ENCODE measurements around the gene FHDC1.

The FHDC1 gene

GRCh38 chr4:152989554-152989970 lies 53.4 kb downstream of the FHDC1 start:
- Histone ChIP-seq H4K8ac (ENCODE audit: low read depth, low read length) (no peak overlapping the region), H3K36me3 (ENCODE audit: control insufficient read depth, insufficient read depth, low read length) (no peaks in the 10 kb centered on the region), H3K4ac (ENCODE audit: low read depth, low read length) (no peak overlapping the region), H3K79me2 (ENCODE audit: control insufficient read depth, insufficient read depth, low read length) (no peaks in the 10 kb centered on the region), H3K56ac (ENCODE audit: low read length) (no peak overlapping the region), H2BK15ac (replicated peaks; ENCODE audit: low read depth) (no peak overlapping the region), H4K5ac (ENCODE audit: low read length) (no peak overlapping the region), H3K4me3 (ENCODE audit: low read length) (no peak overlapping the region), H3K4me2 (ENCODE audit: low read length) (no peak overlapping the region), H3K9ac (ENCODE audit: low read length) (no peak overlapping the region), H3K18ac (ENCODE audit: low read length) (no peak overlapping the region), H3K27me3 (ENCODE audit: insufficient read depth, low read length, poor library complexity) (no peaks in the 10 kb centered on the region), H2AK5ac (ENCODE audit: low read length) (no peak overlapping the region), H3K4me1 (ENCODE audit: control insufficient read depth, low read depth, low read length) (no peaks in the 10 kb centered on the region), H3K27ac (ENCODE audit: low read depth, low read length) (no peak overlapping the region), H3K79me1 (ENCODE audit: low read length) (no peaks in the 10 kb centered on the region), H3K23ac (ENCODE audit: low read length) (no peak overlapping the region), H2BK5ac (ENCODE audit: low read length) (no peak overlapping the region), H2BK120ac (ENCODE audit: low read depth, low read length) (no peak overlapping the region)
- WGBS (ENCODE audit: extremely low coverage, insufficient coverage, low lambda C conversion rate): no CpG with 5 or more reads among the region's 3 CpGs
- no peak for DNase-seq

GRCh38 chr4:152990471-152991131 lies 54.5 kb downstream of the FHDC1 start:
- Histone ChIP-seq H3K4me1 (ENCODE audit: control insufficient read depth, low read depth, low read length) (no peaks in the 10 kb centered on the region), H3K79me1 (ENCODE audit: low read length) (no peaks in the 10 kb centered on the region), H3K36me3 (ENCODE audit: control insufficient read depth, insufficient read depth, low read length) (no peaks in the 10 kb centered on the region), H2AK5ac (ENCODE audit: low read length) (no peak overlapping the region), H3K23ac (ENCODE audit: low read length) (no peak overlapping the region), H3K9ac (ENCODE audit: low read length) (no peak overlapping the region), H4K8ac (ENCODE audit: low read depth, low read length) (no peak overlapping the region), H2BK120ac (ENCODE audit: low read depth, low read length) (no peak overlapping the region), H2BK5ac (ENCODE audit: low read length) (no peak overlapping the region), H3K27ac (ENCODE audit: low read depth, low read length) (no peak overlapping the region), H3K4me3 (ENCODE audit: low read length) (no peak overlapping the region), H3K79me2 (ENCODE audit: control insufficient read depth, insufficient read depth, low read length) (no peaks in the 10 kb centered on the region), H3K18ac (ENCODE audit: low read length) (no peak overlapping the region), H3K27me3 (ENCODE audit: insufficient read depth, low read length, poor library complexity) (no peaks in the 10 kb centered on the region), H3K56ac (ENCODE audit: low read length) (no peak overlapping the region), H2BK15ac (replicated peaks; ENCODE audit: low read depth) (no peak overlapping the region), H3K4me2 (ENCODE audit: low read length) (no peak overlapping the region), H4K5ac (ENCODE audit: low read length) (no peak overlapping the region), H3K4ac (ENCODE audit: low read depth, low read length) (no peak overlapping the region)
- WGBS (ENCODE audit: extremely low coverage, insufficient coverage, low lambda C conversion rate): no CpG with 5 or more reads among the region's 8 CpGs
- DNase-seq: no peak

GRCh38 chr4:152991398-152991797 lies 55.3 kb downstream of the FHDC1 start:
- Histone ChIP-seq H3K27me3 (ENCODE audit: insufficient read depth, low read length, poor library complexity) (no peaks in the 10 kb centered on the region), H4K5ac (ENCODE audit: low read length) (no peak overlapping the region), H3K23ac (ENCODE audit: low read length) (no peak overlapping the region), H3K79me2 (ENCODE audit: control insufficient read depth, insufficient read depth, low read length) (no peaks in the 10 kb centered on the region), H3K79me1 (ENCODE audit: low read length) (no peaks in the 10 kb centered on the region), H3K4me3 (ENCODE audit: low read length) (no peak overlapping the region), H3K18ac (ENCODE audit: low read length) (no peak overlapping the region), H3K56ac (ENCODE audit: low read length) (no peak overlapping the region), H3K27ac (ENCODE audit: low read depth, low read length) (no peak overlapping the region), H2BK15ac (replicated peaks; ENCODE audit: low read depth) (no peak overlapping the region), H2BK120ac (ENCODE audit: low read depth, low read length) (no peak overlapping the region), H3K9ac (ENCODE audit: low read length) (no peak overlapping the region), H3K4ac (ENCODE audit: low read depth, low read length) (no peak overlapping the region), H2AK5ac (ENCODE audit: low read length) (no peak overlapping the region), H3K4me2 (ENCODE audit: low read length) (no peak overlapping the region), H4K8ac (ENCODE audit: low read depth, low read length) (no peak overlapping the region), H3K36me3 (ENCODE audit: control insufficient read depth, insufficient read depth, low read length) (no peaks in the 10 kb centered on the region), H2BK5ac (ENCODE audit: low read length) (no peak overlapping the region), H3K4me1 (ENCODE audit: control insufficient read depth, low read depth, low read length) (peaks cover 4% of the 10 kb centered on the region)
- no CpG with 5 or more reads among the region's 3 CpGs for WGBS (ENCODE audit: extremely low coverage, insufficient coverage, low lambda C conversion rate)
- no peak for DNase-seq

GRCh38 chr4:152992027-152992426 lies 55.9 kb downstream of the FHDC1 start:
- no peak overlapping the region for H3K18ac ChIP-seq (ENCODE audit: low read length)
- no peak overlapping the region for H3K9ac ChIP-seq (ENCODE audit: low read length)
- H4K5ac ChIP-seq (ENCODE audit: low read length): no peak overlapping the region
- H2BK120ac ChIP-seq (ENCODE audit: low read depth, low read length): no peak overlapping the region
- no CpG with 5 or more reads among the region's 8 CpGs for WGBS (ENCODE audit: extremely low coverage, insufficient coverage, low lambda C conversion rate)
- H3K79me2 ChIP-seq (ENCODE audit: control insufficient read depth, insufficient read depth, low read length): no peaks in the 10 kb centered on the region
- no peaks in the 10 kb centered on the region for H3K36me3 ChIP-seq (ENCODE audit: control insufficient read depth, insufficient read depth, low read length)
- H2BK5ac ChIP-seq (ENCODE audit: low read length): no peak overlapping the region
- H3K79me1 ChIP-seq (ENCODE audit: low read length): no peaks in the 10 kb centered on the region
- peak; percentile 70 for DNase-seq
- no peak overlapping the region for H3K4me3 ChIP-seq (ENCODE audit: low read length)
- H3K27ac ChIP-seq (ENCODE audit: low read depth, low read length): no peak overlapping the region
- no peak overlapping the region for H3K56ac ChIP-seq (ENCODE audit: low read length)
- peaks cover 5% of the 10 kb centered on the region for H3K4me1 ChIP-seq (ENCODE audit: control insufficient read depth, low read depth, low read length)
- no peak overlapping the region for H4K8ac ChIP-seq (ENCODE audit: low read depth, low read length)
- no peak overlapping the region for H3K23ac ChIP-seq (ENCODE audit: low read length)
- no peak overlapping the region for H3K4ac ChIP-seq (ENCODE audit: low read depth, low read length)
- H2AK5ac ChIP-seq (ENCODE audit: low read length): no peak overlapping the region
- no peak overlapping the region for H3K4me2 ChIP-seq (ENCODE audit: low read length)
- H3K27me3 ChIP-seq (ENCODE audit: insufficient read depth, low read length, poor library complexity): no peaks in the 10 kb centered on the region
- H2BK15ac ChIP-seq (replicated peaks; ENCODE audit: low read depth): no peak overlapping the region

GRCh38 chr4:152992466-152992865 lies 56.3 kb downstream of the FHDC1 start:
- H2BK15ac ChIP-seq (replicated peaks; ENCODE audit: low read depth): no peak overlapping the region
- H3K27ac ChIP-seq (ENCODE audit: low read depth, low read length): no peak overlapping the region
- no peak overlapping the region for H3K4me2 ChIP-seq (ENCODE audit: low read length)
- no peak overlapping the region for H2BK120ac ChIP-seq (ENCODE audit: low read depth, low read length)
- no peaks in the 10 kb centered on the region for H3K79me2 ChIP-seq (ENCODE audit: control insufficient read depth, insufficient read depth, low read length)
- DNase-seq: no peak
- no peaks in the 10 kb centered on the region for H3K27me3 ChIP-seq (ENCODE audit: insufficient read depth, low read length, poor library complexity)
- no peak overlapping the region for H2BK5ac ChIP-seq (ENCODE audit: low read length)
- peaks cover 5% of the 10 kb centered on the region for H3K4me1 ChIP-seq (ENCODE audit: control insufficient read depth, low read depth, low read length)
- no peak overlapping the region for H3K4me3 ChIP-seq (ENCODE audit: low read length)
- no peak overlapping the region for H3K4ac ChIP-seq (ENCODE audit: low read depth, low read length)
- no peaks in the 10 kb centered on the region for H3K36me3 ChIP-seq (ENCODE audit: control insufficient read depth, insufficient read depth, low read length)
- H3K79me1 ChIP-seq (ENCODE audit: low read length): no peaks in the 10 kb centered on the region
- no CpG with 5 or more reads among the region's 1 CpG for WGBS (ENCODE audit: extremely low coverage, insufficient coverage, low lambda C conversion rate)
- no peak overlapping the region for H3K18ac ChIP-seq (ENCODE audit: low read length)
- H4K5ac ChIP-seq (ENCODE audit: low read length): no peak overlapping the region
- H4K8ac ChIP-seq (ENCODE audit: low read depth, low read length): no peak overlapping the region
- H3K9ac ChIP-seq (ENCODE audit: low read length): no peak overlapping the region
- no peak overlapping the region for H2AK5ac ChIP-seq (ENCODE audit: low read length)
- no peak overlapping the region for H3K23ac ChIP-seq (ENCODE audit: low read length)
- no peak overlapping the region for H3K56ac ChIP-seq (ENCODE audit: low read length)

GRCh38 chr4:152994038-152994437 lies 57.9 kb downstream of the FHDC1 start:
- Histone ChIP-seq H2BK5ac (ENCODE audit: low read length) (no peak overlapping the region), H3K56ac (ENCODE audit: low read length) (no peak overlapping the region), H3K79me2 (ENCODE audit: control insufficient read depth, insufficient read depth, low read length) (no peaks in the 10 kb centered on the region), H4K8ac (ENCODE audit: low read depth, low read length) (no peak overlapping the region), H3K4me1 (ENCODE audit: control insufficient read depth, low read depth, low read length) (peaks cover 5% of the 10 kb centered on the region), H3K4me2 (ENCODE audit: low read length) (no peak overlapping the region), H3K36me3 (ENCODE audit: control insufficient read depth, insufficient read depth, low read length) (no peaks in the 10 kb centered on the region), H3K79me1 (ENCODE audit: low read length) (no peaks in the 10 kb centered on the region), H3K4me3 (ENCODE audit: low read length) (no peak overlapping the region), H2AK5ac (ENCODE audit: low read length) (no peak overlapping the region), H2BK120ac (ENCODE audit: low read depth, low read length) (no peak overlapping the region), H3K4ac (ENCODE audit: low read depth, low read length) (no peak overlapping the region), H3K23ac (ENCODE audit: low read length) (no peak overlapping the region), H3K9ac (ENCODE audit: low read length) (no peak overlapping the region), H3K18ac (ENCODE audit: low read length) (no peak overlapping the region), H3K27ac (ENCODE audit: low read depth, low read length) (no peak overlapping the region), H3K27me3 (ENCODE audit: insufficient read depth, low read length, poor library complexity) (no peaks in the 10 kb centered on the region), H2BK15ac (replicated peaks; ENCODE audit: low read depth) (no peak overlapping the region), H4K5ac (ENCODE audit: low read length) (no peak overlapping the region)
- DNase-seq: no peak
- no CpG with 5 or more reads among the region's 3 CpGs for whole genome bisulfite sequencing (ENCODE audit: extremely low coverage, insufficient coverage, low lambda C conversion rate)
